ENCODE results near the gene KLC4. TPM values are rescaled to one million over a fixed set of nuclear protein-coding genes. Genes with fewer than 3 reads are reported as not detected.

KLC4 gene
- total and polyA plus RNA-seq, 9 of the 15 experiments (the other 6 are each of a cell fraction or from before 2014, with no cell fraction given), result 1.7 to 16.2 (median 7.7) TPM

DNA sequence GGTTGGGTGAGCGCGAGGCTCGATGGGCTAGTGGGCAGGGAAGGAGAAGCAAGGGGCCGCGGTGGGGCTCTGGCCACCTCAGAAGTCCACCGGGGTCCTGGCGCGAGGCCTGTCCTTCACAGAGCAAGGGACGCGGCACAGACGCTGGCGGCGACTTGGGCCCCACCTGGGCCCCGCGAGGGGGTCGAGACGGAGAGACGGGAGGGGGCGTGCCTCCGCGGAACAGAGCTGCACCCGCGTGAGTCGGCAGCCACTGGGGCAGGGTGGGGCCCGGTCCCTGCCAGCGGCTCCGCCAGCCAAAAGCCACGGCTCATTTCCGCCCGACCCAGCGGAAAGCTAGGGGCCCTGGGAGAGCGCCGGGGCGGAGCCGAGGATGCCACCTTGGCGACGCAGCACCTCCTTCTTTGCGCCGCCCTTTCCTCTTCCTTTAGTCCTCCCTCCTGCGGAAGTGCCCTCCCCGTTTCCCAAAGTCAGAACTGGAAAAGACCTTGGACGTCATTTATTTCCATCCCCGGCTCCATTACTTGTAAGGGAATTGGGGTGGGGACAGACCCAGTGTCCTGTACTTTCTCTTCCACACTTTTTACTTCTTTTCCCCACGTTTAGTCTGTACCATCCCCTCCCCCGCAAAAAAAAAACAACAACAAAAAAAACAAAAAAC is 5.8 kb upstream of the KLC4 start, which contains the start of gene CUL7 (continued):
- peak; percentile 16; the same call in 1 of the 2 replicates for TF ChIP-seq ZNF407 (IDR thresholded peaks at IDR 0.05; ENCODE audit: low read depth)
- peak; percentile 47 for TF ChIP-seq ZNF592 (IDR thresholded peaks at IDR 0.05)
- no peak; the same call in 1 of the 2 replicates for TF ChIP-seq ZBED1 (IDR thresholded peaks at IDR 0.05)
- TF ChIP-seq JUN (IDR thresholded peaks at IDR 0.05; ENCODE audit: borderline replicate concordance, low read depth, low read length), result peak; percentile 37; the same call in 1 of the 2 replicates
- TF ChIP-seq JUN (CRISPR knock-in tag; IDR thresholded peaks at IDR 0.05; ENCODE audit: borderline replicate concordance), result no peak
- peak in 1 of 2 experiments; percentile 78; a peak in 2 of 4 replicates for TF ChIP-seq HDAC1 (IDR thresholded peaks at IDR 0.05)
- TF ChIP-seq, protein P1, sequence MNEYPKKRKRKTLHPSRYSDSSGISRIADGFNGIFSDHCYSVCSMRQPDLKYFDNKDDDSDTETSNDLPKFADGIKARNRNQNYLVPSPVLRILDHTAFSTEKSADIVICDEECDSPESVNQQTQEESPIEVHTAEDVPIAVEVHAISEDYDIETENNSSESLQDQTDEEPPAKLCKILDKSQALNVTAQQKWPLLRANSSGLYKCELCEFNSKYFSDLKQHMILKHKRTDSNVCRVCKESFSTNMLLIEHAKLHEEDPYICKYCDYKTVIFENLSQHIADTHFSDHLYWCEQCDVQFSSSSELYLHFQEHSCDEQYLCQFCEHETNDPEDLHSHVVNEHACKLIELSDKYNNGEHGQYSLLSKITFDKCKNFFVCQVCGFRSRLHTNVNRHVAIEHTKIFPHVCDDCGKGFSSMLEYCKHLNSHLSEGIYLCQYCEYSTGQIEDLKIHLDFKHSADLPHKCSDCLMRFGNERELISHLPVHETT (CRISPR knock-in tag; conservative IDR thresholded peaks at IDR 0.05 in 1 of 2, IDR thresholded peaks at IDR 0.05 in 1 of 2), result peak in 1 of 2 experiments; percentile 83; a peak in 2 of 4 replicates
- TF ChIP-seq ZNF668 (CRISPR knock-in tag; IDR thresholded peaks at IDR 0.05), result 0 out of 2 replicates have a peak, but pooled peaks have one; percentile 27
- TF ChIP-seq, protein P2, sequence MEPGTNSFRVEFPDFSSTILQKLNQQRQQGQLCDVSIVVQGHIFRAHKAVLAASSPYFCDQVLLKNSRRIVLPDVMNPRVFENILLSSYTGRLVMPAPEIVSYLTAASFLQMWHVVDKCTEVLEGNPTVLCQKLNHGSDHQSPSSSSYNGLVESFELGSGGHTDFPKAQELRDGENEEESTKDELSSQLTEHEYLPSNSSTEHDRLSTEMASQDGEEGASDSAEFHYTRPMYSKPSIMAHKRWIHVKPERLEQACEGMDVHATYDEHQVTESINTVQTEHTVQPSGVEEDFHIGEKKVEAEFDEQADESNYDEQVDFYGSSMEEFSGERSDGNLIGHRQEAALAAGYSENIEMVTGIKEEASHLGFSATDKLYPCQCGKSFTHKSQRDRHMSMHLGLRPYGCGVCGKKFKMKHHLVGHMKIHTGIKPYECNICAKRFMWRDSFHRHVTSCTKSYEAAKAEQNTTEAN (CRISPR knock-in tag; IDR thresholded peaks at IDR 0.05), result no peak
- TF ChIP-seq SRSF7 (optimal IDR thresholded peaks at IDR 0.05; ENCODE audit: low read depth, low read length), result no peak
